ENCODE results near the gene SHBG. TPM values are rescaled to one million over a fixed set of nuclear protein-coding genes. Genes with fewer than 3 reads are reported as not detected.
"Not testable (repeated sequence)": the region's sequence is repeated elsewhere in the genome, so short reads cannot be mapped to it uniquely, and the experiment has no call there.

Gene SHBG
- total RNA-seq, 2 experiments from 2014 or later = 0.53 TPM; not detected in 1

GRCh38 chr17:7592422-7593021 lies 37.4 kb upstream of the SHBG start:
- POLR2A ChIA-PET = no interaction called here
- no TSS peak for BruUV-seq (replicated peaks)
- CTCF ChIA-PET (ENCODE audit: unreplicated experiment) = no interaction called here

GRCh38 chr17:7593296-7593695 lies 36.6 kb upstream of the SHBG start:
- ChIA-PET POLR2A (no interaction called here), CTCF (ENCODE audit: unreplicated experiment) (no interaction called here)
- H3K9me2 ChIP-seq (ENCODE audit: insufficient read depth, low read length) = no peaks in the 10 kb centered on the region
- BruUV-seq (replicated peaks) = no TSS peak
- H3K4me1 ChIP-seq (ENCODE audit: insufficient read depth, low read length, poor library complexity, severe bottlenecking) = no peaks in the 10 kb centered on the region
- no peaks in the 10 kb centered on the region for H3K79me2 ChIP-seq (ENCODE audit: insufficient read depth, low read depth, low read length)
- no peak for DNase-seq (ENCODE audit: low spot score)
- intact Hi-C loops (cut with micrococcal nuclease; ENCODE audit: unreplicated experiment) = no loop called here
- peaks cover 88% of the 10 kb centered on the region for H3K36me3 ChIP-seq (ENCODE audit: insufficient read depth, low read length)
- no peak overlapping the region for H3K4me2 ChIP-seq (ENCODE audit: low read length)
- no peaks in the 10 kb centered on the region for H3K9me3 ChIP-seq (ENCODE audit: low read length)
- H3K4me3 ChIP-seq (ENCODE audit: low read depth, low read length, poor library complexity, severe bottlenecking) = no peak overlapping the region
- no peaks in the 10 kb centered on the region for H4K20me1 ChIP-seq (ENCODE audit: insufficient read depth, low read length)
- no peak for TF ChIP-seq EZH2phosphoT487 (IDR thresholded peaks at IDR 0.05; ENCODE audit: borderline replicate concordance, low read depth, low read length)
- TF ChIP-seq CTCF (conservative IDR thresholded peaks at IDR 0.05; ENCODE audit: low read length) = no peak
- H2AFZ ChIP-seq (ENCODE audit: low read length) = no peak overlapping the region
- H3K27ac ChIP-seq (ENCODE audit: low read depth, low read length, poor library complexity, severe bottlenecking) = no peak overlapping the region

More at GRCh38 chr17:7592422-7593021, 37.4 kb upstream of the SHBG start:
- intact Hi-C loops (cut with micrococcal nuclease; ENCODE audit: unreplicated experiment) = no loop called here
- Histone ChIP-seq H2AFZ (ENCODE audit: low read length) (no peak overlapping the region), H3K27ac (ENCODE audit: low read depth, low read length, poor library complexity, severe bottlenecking) (no peak overlapping the region), H4K20me1 (ENCODE audit: insufficient read depth, low read length) (no peaks in the 10 kb centered on the region), H3K4me3 (ENCODE audit: low read depth, low read length, poor library complexity, severe bottlenecking) (no peak overlapping the region), H3K4me2 (ENCODE audit: low read length) (no peak overlapping the region), H3K36me3 (ENCODE audit: insufficient read depth, low read length) (peaks cover 92% of the 10 kb centered on the region), H3K79me2 (ENCODE audit: insufficient read depth, low read depth, low read length) (no peaks in the 10 kb centered on the region), H3K9me3 (ENCODE audit: low read length) (no peaks in the 10 kb centered on the region), H3K4me1 (ENCODE audit: insufficient read depth, low read length, poor library complexity, severe bottlenecking) (no peaks in the 10 kb centered on the region), H3K9me2 (ENCODE audit: insufficient read depth, low read length) (no peaks in the 10 kb centered on the region)
- TF ChIP-seq CTCF (conservative IDR thresholded peaks at IDR 0.05; ENCODE audit: low read length) (no peak), EZH2phosphoT487 (IDR thresholded peaks at IDR 0.05; ENCODE audit: borderline replicate concordance, low read depth, low read length) (no peak)
- no peak for DNase-seq (ENCODE audit: low spot score)

GRCh38 chr17:7597561-7597960 lies 32.4 kb upstream of the SHBG start:
- intact Hi-C loops (cut with micrococcal nuclease; ENCODE audit: unreplicated experiment); H3K9me3 ChIP-seq (ENCODE audit: low read length); H3K4me3 ChIP-seq (ENCODE audit: low read depth, low read length, poor library complexity, severe bottlenecking); DNase-seq (ENCODE audit: low spot score); H3K9me2 ChIP-seq (ENCODE audit: insufficient read depth, low read length); H2AFZ ChIP-seq (ENCODE audit: low read length); CTCF ChIA-PET (ENCODE audit: unreplicated experiment); H4K20me1 ChIP-seq (ENCODE audit: insufficient read depth, low read length); H3K4me2 ChIP-seq (ENCODE audit: low read length); H3K4me1 ChIP-seq (ENCODE audit: insufficient read depth, low read length, poor library complexity, severe bottlenecking); H3K79me2 ChIP-seq (ENCODE audit: insufficient read depth, low read depth, low read length); H3K27ac ChIP-seq (ENCODE audit: low read depth, low read length, poor library complexity, severe bottlenecking); POLR2A ChIA-PET; BruUV-seq (replicated peaks): not testable (repeated sequence)
- peaks cover 87% of the 10 kb centered on the region for H3K36me3 ChIP-seq (ENCODE audit: insufficient read depth, low read length)
